KOPT-K1 (cell line): ENCODE data around the gene CD101.
A peak's percentile ranks its signal among the peaks of the same experiment; 100 is the strongest.

Experiments used
- H3K27ac ChIP-seq: fragments of 200-600 bp; sonication (generic); 2 replicates; pipeline ENCODE4 v1.5.1; 2016; ENCODE audit warnings: antibody characterized with exemption, mild to moderate bottlenecking, low read depth, low read length; ENCODE audit not compliant: poor library complexity, severe bottlenecking
- H3K36me3 ChIP-seq: fragments of 200-600 bp; sonication (generic); 2 replicates; pipeline ENCODE4 v1.5.1; 2017; ENCODE audit warnings: antibody characterized with exemption, mild to moderate bottlenecking, low read length, moderate library complexity; ENCODE audit not compliant: insufficient read depth
- H3K9me3 ChIP-seq: fragments of 200-600 bp; sonication (generic); 2 replicates; pipeline ENCODE4 v1.5.1; 2017; ENCODE audit warnings: antibody characterized with exemption, low read length, mild to moderate bottlenecking; ENCODE audit not compliant: insufficient read depth, poor library complexity, severe bottlenecking

Gene CD101

DNA sequence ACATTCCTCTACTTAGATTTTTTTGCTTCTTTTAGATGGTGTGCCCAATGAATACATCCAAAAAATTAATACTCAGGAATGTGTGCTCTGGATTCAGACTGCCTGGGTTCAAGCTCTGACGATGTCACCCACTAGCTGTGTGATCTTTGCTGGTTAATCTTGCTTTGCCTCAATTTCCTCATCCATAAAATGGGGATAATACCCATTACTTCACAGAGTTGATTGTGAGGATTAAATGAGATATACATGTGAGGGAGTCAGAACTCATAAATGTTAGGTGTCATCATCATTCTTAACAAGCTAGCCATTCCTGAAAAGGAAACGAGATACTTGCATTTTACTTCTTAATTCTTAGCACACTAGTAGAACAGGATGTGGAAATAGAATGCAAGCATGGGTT is 45.7 kb downstream of the CD101 start:
- H3K27ac ChIP-seq: no peak overlapping the region
- H3K36me3 ChIP-seq: 0 out of 2 replicates have a peak, but pooled peaks cover 5% of the 10 kb centered on the region
- H3K9me3 ChIP-seq: no peaks in the 10 kb centered on the region

DNA sequence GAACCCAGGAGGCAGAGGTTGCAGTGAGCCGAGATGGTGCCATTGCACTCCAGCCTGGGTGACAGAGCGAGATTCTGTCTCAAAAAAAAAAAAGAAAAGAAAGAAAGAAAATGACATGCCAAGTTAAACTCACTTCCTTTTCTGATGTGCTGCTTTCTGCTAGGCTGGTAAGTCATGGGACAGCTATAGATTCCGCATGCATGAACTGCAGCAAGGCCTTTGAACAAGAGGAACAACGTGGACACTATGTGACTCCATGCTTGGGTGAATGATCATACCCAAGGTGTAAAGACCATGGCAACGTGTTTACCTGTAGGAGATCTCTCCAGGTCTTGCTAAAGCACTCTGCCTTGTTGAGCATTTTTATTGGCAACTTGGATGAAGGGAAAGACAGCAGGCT is 48.3 kb downstream of the CD101 start:
- H3K36me3 ChIP-seq: 0 out of 2 replicates have a peak, but pooled peaks cover 5% of the 10 kb centered on the region
- peak overlapping the region; percentile 70 for H3K27ac ChIP-seq
- no peaks in the 10 kb centered on the region for H3K9me3 ChIP-seq

DNA sequence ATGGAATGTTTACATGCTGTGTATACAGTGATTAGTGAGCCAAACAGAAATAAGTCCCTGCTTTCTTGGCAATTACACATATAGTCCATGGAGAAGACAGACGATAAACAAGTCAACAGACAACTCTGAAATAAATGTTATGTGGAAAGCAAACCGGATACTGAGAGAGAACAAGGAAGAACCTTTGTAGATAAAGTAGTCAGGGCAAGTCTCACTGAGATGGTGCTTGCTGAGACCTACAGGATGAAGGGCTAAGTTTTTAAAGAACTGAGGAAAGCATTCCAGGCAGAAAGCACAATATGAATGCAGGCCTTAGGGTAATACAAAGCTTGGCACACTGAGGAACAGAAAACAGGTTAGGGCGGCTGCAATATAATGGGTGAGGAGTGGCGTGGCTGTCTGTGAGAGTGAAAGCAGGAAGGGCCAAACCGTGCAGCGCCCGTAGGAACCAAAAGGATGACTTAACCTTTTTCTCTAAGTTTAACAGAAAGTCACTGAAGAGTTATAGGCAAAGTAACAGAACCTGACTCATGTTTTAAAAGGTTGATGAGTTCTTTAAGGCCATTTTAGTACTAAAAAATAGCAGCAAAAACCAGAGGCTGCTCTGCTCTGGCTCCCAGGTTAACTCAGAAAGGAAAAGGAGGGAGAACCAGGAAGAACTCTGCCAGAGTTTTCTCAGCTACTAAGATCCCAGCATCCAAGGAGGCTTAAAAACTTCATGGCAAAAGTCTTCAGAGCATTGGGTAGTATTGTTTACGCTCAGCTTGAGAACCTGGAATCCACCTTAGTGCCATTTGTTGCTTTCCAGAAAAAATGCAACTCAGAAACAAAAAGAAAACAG is 49.9 kb downstream of the CD101 start:
- peak overlapping the region; percentile 81 for H3K27ac ChIP-seq
- no peaks in the 10 kb centered on the region for H3K9me3 ChIP-seq
- 0 out of 2 replicates have a peak, but pooled peaks cover 5% of the 10 kb centered on the region for H3K36me3 ChIP-seq

DNA sequence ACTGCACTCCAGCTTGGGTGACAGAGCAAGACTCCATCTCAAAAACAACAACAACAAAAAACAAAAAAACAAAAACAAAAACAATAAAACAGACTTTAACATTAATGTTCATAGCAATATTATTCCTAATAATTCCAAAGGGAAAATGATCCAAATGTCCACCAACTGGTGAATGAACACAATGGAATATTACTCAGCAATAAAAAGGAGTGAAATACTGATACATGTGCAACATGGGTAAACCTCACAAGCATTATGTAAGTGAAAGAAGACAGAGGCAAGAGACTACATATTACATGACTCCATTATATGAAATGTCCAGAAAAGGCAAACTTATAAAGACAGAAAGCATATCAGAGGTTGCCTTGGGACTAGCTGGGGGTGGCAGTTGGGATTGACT is 52.5 kb downstream of the CD101 start:
- H3K9me3 ChIP-seq: no peaks in the 10 kb centered on the region
- H3K27ac ChIP-seq: no peak overlapping the region
- H3K36me3 ChIP-seq: no peaks in the 10 kb centered on the region

DNA sequence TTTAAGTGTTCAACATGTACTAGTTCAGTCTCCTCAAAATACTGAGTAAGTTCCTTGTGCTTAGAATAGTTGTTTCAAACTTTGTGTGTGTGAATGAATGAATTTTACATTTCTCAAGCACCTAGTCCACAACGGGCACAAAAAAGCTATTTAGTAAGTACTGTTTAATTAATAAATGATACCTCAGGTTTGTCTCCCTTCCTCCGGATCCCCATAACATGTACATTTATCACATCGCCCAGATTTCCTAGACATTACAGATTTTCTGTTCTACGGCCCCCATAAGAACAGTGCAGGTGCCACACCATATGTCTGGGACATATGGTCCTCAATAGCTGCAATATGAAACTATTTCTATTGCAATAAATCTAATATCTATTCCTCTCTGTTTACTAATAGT is 57.2 kb downstream of the CD101 start:
- Histone ChIP-seq H3K27ac (peak overlapping the region; percentile 95), H3K9me3 (no peaks in the 10 kb centered on the region), H3K36me3 (peaks cover 26% of the 10 kb centered on the region)

DNA sequence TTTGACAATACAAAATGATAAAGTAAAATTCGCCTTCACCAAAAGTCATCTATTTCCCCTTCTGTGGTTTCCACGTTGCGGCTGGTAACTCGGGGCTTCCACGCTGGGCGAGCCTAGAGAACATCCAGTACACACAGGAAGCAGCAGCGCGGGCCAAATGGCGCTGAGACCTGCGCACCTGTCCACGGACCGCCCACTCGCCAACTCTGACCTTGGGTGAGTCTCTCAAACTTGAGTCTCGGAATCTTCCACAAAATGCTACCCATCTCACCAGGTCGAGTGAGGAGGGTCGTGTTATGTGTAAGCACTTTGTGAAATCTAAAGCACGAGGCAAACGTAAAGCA is 57.7 kb downstream of the CD101 start:
- peaks cover 31% of the 10 kb centered on the region for H3K36me3 ChIP-seq
- H3K9me3 ChIP-seq: no peaks in the 10 kb centered on the region
- H3K27ac ChIP-seq: peak overlapping the region; percentile 95

DNA sequence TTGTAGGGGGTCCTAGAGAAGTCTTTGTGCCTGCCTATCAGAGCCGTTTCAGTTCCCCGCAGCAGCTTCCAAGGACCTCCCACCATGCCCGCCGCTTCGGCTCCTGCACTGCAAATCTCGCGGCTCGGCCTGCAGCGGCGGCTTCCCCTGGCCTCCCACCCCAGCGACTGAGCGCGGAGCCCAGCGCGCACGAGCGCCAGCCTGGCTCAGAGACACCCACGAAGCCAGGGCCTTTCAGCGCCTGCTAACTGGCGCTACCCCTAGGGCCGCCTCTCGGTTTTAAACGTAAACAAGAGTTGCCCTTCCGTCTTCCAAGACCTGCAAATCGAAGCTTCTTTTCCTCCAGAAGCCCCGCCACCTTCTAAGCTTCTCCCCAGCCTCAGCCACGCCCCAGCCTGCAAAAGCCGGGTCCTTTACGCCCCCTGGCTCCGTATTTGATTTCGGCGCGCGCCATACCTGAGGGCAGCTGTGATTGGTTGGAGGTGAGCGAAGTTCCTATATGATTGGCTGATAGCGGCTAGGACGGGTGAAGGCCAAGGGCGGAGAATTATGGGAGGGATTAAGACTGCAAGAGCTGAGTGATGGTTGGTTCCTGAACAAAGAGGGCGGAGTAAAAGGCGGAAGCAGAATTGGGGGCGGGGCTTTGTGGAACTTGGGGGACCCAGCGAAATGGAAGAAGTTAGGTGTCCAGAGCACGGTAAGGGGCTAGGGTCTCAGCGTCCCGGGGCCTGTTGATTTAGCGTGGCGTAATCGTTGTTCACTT is 58.3 kb downstream of the CD101 start, which contains the start of gene TTF2:
TSS of gene TTF2 (plus strand) at position 649 of the 763 bp plus-strand sequence. CDS start at position 670, 21 bp downstream.
- peaks cover 37% of the 10 kb centered on the region for H3K36me3 ChIP-seq
- H3K27ac ChIP-seq: peak within 1 kb of the TSS; percentile 95
- H3K9me3 ChIP-seq: no peaks in the 10 kb centered on the region

DNA sequence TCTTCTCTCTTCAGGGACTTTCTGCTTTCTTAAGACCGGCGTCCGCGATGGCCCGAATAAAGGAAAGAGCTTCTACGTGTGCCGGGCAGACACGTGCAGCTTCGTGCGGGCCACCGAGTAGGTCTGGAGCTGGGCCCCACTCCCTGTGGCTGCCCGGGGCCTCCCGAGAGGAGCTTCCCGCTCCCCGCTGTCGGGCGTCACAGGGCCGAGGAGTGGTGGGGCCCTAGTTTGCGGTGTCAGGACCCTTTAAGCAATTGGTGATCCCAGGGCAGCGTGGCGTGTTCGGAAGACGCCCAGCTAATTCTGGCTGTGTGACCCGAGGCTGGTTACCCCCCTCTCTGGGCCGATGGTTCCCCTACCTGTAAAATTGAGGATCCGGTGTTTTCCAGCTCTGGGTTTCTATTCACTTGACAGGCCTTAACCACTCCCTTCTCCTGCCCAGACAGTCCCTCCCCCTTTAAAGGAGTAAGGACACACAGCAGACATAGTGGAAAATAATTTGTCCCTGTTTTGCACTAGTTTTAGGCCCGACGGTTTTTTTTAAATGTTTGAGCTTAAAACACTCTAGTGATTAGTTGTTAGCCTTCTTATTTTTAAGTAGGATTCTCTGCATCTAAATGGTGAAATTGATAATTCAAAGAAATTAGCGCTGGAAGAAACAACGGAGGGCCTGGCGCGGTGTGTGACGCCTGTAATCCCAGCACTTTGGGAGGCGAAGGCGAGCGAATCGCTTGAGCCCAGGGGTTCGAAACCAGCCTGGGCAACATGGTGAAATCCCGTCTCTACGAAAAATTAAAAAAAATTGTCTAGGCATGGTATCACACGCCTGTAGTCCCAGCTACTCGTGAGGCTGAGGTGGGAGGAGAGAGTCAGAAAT is 59.1 kb downstream of the CD101 start:
- no peaks in the 10 kb centered on the region for H3K9me3 ChIP-seq
- H3K36me3 ChIP-seq: peaks cover 45% of the 10 kb centered on the region
- H3K27ac ChIP-seq: peak overlapping the region; percentile 95

DNA sequence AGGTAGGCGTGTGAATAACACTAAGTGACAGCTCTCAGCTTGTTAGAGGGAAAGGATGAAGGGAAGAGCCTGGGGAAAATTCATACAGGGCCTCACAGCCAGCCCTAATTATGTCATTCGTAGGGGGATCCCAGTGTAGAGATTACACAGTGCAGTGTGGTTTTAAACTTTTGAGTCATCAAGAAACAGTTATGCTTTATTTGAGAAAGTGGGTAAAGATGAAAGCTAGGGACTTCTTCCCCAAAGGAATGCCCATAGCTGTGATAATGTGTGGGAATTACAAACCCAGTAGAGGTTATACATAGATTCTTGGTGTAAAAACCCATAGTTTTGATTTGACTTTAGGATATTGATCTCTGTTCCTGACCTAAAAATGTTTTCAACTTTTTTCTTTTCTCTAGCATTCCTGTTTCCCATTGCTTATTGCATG is 60.4 kb downstream of the CD101 start:
- H3K36me3 ChIP-seq: peaks cover 58% of the 10 kb centered on the region
- no peaks in the 10 kb centered on the region for H3K9me3 ChIP-seq
- no peak overlapping the region for H3K27ac ChIP-seq

DNA sequence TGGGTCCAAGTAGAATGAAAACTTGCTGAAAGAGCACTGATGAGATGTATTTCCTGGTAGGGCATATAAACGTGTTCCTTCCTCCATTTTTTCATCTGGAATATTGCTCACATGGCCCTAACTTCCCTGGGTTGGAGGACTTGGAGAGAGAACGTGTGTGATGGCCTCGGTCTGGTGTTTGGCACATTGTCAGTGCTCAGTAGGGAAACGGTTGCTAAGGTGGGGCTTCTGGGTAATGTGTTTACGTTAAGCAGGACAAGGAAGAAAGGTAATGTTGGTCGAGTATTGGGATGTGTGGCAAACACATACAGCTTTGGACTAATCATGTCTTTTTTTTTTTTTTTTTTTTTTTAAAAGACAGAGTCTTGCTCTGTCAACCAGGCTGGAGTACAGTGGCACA is 64.8 kb downstream of the CD101 start:
- Histone ChIP-seq H3K27ac (no peak overlapping the region), H3K9me3 (no peaks in the 10 kb centered on the region), H3K36me3 (peaks cover 98% of the 10 kb centered on the region)

DNA sequence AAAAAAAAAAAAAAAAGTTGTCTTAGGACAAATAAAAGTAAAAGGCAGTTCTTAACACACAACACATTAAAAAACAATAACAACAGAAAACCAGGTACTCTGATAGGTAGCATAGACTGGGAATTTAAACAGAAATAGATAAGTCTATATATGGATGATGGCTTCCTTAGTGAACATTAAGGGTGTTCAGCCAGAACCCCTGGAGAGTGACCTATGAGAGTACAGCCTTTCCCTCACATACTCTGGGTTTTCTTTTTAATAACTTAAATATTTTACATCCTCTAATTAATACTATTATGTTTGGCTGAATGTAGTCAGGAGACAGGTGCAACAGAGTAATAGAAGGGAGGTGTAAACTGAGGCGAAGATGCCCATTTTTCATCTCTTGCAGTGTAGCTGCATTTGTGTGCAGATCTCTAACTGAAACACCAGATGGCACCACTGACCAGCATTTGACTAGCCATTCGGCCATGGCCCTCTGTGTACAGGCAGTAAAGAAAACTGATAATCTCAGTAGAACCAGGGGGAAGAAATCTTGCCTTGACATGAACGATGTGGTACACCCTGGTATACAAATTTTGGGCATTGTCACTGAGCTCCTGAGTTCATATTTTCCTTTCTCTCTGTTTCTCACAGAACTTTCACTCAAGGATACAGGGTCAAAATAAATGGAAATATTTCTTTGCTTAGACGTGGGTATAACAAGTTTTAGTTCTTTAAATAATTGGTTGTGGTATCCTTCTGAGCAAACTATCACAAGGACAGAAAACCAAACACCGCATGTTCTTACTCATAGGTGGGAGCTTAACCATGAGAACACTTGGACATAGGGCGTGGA is 66.2 kb downstream of the CD101 start:
- no peak overlapping the region for H3K27ac ChIP-seq
- H3K9me3 ChIP-seq: no peaks in the 10 kb centered on the region
- peaks cover 96% of the 10 kb centered on the region for H3K36me3 ChIP-seq

DNA sequence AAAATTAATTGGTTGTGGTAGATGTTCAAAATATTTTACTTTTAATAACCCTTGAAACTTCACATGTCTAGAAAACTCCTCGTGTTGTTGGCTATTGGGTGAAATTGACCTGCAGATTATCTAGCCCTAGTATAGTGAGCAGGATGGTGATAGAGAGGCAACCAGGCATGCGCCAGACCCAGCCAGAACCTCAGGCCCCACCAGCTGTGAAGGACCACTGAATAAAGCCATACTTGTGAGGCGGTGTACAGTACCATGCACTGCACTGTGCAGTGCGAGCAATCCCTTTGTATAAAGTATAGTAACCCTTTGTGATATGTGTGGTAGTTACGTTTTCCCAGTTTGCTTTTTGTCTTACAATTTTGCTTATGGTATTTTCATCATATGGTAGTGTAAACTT is 67.0 kb downstream of the CD101 start:
- peaks cover 96% of the 10 kb centered on the region for H3K36me3 ChIP-seq
- no peaks in the 10 kb centered on the region for H3K9me3 ChIP-seq
- H3K27ac ChIP-seq: no peak overlapping the region

DNA sequence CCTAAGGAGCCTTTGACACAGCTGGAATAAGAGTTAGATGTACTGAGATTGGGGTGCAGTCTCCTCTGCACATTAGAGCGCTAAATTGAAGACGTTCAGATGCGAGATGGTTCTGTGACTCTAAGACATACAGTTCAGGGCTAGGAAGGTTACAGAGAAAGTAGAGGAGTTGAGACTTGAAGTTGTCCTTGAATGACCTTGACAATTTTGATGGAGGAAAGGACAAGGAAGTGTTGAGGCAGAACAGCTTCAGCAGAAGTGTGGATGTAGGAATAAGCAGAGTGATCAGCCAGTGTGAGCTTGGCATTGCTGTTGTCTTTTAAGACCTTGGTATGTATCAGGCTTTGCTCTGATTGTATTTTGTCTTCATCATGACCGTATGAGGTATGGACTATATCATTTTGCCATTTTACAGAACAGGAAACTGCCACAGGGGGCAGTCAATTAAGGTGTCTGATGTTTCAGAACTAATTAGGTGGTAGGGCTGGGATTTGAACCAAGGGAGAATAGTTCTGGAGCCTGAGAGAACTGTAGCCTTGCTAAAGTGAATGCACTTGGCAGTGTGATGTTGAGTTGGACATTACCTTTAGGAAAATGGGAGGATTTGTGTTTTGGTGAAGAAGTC is 67.8 kb downstream of the CD101 start:
- no peak overlapping the region for H3K27ac ChIP-seq
- peaks cover 96% of the 10 kb centered on the region for H3K36me3 ChIP-seq
- no peaks in the 10 kb centered on the region for H3K9me3 ChIP-seq

DNA sequence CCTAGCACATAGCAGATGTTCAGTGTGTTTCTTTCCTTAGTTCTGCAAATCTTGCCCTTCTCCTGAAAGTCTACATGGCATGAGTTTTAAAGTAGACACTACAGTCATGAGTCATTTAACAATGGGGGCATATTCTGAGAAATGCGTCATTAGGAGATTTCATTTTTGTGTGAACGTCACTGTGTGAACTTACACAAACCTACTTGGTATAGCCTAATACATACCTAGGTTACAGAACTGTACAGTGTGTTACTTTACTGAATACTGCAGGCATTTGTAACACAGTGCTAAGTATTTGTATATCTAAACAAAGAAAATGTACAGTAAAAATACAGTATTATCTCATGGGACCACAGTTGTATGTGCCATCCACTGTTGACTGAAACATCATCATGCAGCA is 68.6 kb downstream of the CD101 start:
- Histone ChIP-seq H3K27ac (no peak overlapping the region), H3K9me3 (no peaks in the 10 kb centered on the region), H3K36me3 (peaks cover 96% of the 10 kb centered on the region)
